Middle frontal gyrus (tissue), 1 donor: ENCODE measurements around the gene GAL3ST2.
A peak's percentile ranks its signal among the peaks of the same experiment; 100 is the strongest.
"Not testable (repeated sequence)": the region's sequence is repeated elsewhere in the genome, so short reads cannot be mapped to it uniquely, and the experiment has no call there.

Source experiments
- DNase-seq: peaks from one replicate; pipeline ENCODE4 v3.0.0-alpha.2; 2015; ENCODE audit warnings: low spot score; ENCODE audit errors: extremely low spot score

Gene GAL3ST2

DNA sequence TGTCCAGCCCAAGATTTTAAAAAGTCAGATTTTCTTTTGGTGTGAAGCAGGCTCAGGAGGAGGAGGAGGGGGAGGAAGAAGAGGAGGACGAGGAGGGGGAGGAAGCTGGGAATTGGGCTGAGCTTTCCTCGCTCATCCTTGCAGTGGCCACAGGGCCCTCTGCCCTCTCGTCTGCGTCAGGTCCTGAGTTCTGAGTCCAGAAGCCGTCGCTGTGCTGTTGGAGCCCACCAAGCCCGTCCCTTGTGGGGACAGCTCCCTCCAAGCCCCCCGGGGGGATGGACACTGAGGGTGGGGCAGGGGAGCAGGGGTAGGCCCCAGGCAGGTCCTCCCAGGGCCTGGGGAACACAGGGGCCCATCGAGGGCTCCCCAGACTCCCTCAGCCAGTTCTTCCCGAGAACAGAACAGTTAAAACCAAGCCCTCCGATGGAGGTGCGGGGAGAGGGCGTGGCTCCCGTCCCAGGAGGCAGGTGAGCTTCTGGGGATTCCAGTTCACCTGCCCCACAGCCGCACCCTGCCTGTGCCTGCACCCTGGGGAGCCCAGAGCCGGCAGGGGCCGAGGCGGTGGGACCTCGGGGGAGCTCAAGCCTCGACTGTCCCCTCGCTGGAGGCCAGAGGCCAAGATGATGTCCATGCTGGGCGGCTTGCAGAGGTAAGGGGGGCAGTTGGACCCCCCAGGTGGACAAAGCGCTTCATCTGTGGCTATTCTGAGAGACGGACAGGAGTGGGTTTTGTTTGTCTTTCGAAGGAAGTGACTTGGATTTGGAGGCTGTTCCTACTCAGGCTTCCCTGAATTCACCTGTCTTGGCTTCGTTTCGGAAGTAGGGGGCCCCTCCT, at the start of gene GAL3ST2:
GAL3ST2 (plus strand) TSS at position 487 of the 834 bp plus-strand sequence; CDS start at position 621, 134 bp downstream.
- no peak for DNase-seq

DNA sequence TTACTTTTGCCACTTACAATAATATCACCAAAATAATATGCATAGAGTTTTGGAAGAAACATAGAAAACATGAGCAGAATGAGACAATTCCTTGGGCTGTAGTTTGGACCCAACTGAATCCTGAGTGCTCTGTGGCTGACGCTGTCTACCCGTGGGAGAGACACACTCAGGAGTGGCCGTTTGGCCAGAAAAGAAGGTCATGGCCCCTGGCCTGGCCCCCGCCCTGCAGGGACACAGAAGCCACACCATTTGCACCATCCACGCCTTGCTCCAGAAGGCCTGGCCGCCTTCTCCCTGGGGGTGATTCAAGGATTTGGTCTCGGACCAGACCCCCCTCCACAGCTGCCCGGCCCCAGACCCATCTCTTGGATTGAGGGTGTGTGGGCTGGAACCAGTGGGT, 48.6 kb upstream of the GAL3ST2 start:
- no peak for DNase-seq

DNA sequence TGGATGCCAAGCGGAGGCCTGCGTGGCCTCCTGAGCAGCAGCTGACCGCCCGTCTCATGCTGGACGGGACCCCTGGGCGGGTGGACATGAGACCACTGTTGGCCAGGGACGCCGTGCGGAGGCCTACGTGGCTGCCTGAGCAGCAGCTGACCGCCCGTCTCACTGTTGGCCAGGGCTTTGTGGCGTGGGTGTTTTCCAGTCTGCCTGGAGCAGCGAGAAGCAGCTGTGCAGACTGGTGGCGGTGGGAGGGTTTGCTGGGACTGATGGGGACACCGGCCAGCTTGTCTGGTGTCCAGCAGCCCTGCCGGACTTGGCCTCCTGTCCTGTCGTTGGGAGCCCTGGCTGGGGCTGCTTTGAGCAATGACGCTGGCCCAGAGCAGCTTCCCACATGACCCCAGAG, 48.0 kb upstream of the GAL3ST2 start:
- DNase-seq: peak; percentile 42

DNA sequence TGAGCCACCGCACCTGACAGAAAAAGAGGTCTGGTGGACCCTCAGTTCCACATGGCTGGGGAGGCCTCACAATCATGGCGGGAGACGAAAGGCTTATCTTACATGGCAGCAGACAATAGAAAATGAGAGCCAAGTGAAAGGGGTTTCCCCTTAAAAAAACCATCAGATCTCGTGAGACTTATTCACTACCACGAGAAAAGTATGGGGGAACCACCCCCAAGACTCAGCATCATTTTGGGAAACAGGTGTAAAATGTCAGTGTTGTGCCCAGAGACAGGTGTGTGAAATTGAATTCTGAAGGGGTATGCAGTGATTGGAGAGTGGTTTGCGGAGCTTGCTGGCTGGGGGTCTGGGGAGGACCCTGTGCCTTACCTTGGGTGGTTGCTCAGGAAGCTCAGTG, 46.8 kb upstream of the GAL3ST2 start:
- no peak for DNase-seq

DNA sequence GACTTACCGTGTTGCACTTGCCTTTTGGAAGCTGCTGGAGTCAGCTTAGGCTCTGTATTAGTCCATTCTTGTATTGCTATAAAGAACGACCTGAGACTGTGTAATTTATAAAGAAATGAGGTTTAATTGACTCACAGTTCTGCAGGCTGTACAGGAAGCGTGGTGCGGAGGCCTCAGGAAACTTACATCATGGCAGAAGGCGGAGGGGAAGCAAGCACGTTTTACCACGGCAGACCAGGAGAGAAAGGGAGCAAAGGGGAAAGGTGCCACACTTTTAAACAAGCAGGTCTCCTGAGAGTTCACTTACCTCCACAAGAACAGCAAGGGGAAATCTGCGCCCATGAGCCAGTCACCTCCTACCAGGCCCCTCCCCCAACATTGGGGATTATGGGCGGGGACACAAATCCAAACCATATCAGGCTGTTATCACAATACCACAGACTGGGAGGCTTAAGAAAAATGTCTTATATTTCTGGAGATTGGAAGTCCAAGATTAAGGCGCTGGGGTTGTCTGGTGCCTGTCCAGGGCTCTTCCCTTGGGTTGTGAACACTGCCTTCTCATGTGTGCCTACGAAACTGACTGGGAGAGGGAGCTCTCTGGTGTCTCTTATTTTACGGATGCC, 45.8 kb upstream of the GAL3ST2 start:
- no peak for DNase-seq

DNA sequence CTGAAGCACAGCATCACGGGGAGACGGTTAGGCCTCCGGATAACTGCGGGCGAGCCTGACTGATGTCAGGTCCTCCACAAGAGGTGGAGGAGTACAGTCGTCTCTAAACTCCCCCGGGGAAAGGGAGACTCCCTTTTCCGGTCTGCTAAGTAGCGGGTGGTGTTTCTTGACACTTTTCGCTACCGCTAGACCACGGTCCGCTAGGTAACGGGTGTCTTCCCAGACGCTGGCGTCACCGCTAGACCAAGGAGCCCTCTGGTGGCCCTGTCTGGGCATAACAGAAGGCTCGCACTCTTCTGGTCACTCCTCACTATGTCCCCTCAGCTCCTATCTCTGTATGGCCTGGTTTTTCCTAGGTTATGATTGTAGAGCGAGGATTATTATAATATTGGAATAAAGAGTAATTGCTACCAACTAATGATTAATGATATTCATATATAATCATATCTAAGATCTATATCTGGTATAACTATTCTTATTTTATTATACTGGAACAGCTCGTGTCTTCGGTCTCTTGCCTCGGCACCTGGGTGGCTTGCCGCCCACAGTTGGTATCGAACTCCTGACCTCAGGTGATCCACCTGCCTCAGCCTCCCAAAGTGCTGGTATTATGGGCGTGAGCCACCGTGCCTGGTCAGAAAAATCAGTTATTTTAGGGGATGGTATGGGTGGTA, 44.0 kb upstream of the GAL3ST2 start:
- DNase-seq: not testable (repeated sequence)

DNA sequence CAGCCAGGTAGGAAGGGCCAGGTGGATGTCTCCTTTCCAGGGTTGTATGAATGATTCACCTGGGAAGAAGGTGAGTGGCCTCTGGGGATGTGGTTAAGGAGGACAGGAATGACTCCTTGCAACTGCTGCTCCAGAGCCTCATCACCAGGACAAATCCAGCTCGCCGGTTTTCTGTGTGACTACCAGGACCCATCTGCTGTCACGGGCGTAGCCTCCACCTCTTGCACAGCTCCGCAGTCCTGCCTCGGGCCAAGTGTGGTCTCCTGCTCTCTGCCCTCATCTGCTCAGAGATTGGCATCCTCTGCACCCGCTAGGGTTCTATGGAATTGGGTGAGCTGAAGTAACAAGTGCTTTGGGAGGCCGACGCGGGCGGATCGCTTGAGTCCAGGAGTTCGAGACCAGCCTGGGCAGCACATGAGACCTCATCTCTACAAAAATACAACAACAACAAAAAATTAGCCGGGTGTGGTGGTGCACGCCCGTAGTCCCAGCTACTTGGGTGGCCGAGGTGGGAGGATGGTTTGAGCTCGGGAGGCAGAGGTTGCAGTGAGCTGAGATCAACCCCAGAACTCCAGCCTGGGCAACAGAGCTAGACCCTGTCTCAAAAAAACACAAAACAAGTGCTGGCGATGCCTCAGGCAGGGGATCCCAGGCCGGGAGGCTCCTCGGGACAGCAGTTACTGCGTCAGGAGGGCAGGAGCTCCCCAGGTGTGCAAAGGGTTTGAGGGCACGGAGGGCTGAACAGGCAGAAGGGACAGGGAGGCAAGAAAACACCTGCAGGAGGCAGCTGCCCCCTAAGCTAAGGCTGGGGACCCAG, 43.0 kb upstream of the GAL3ST2 start:
- DNase-seq: no peak

DNA sequence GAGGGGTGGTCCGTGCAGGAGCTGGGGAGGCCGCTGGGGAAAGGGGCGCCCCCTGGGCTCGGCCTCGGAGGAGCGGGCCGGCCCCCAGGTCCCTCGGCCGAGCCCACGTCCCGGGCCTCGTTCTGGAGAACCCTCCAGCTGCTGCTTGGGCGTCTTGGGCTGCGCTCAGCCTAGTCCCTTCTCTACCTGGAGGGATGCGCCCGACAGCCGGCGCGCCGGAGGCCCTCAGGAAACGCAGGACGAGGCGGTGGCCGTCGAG, 42.5 kb upstream of the GAL3ST2 start:
- DNase-seq: no peak

DNA sequence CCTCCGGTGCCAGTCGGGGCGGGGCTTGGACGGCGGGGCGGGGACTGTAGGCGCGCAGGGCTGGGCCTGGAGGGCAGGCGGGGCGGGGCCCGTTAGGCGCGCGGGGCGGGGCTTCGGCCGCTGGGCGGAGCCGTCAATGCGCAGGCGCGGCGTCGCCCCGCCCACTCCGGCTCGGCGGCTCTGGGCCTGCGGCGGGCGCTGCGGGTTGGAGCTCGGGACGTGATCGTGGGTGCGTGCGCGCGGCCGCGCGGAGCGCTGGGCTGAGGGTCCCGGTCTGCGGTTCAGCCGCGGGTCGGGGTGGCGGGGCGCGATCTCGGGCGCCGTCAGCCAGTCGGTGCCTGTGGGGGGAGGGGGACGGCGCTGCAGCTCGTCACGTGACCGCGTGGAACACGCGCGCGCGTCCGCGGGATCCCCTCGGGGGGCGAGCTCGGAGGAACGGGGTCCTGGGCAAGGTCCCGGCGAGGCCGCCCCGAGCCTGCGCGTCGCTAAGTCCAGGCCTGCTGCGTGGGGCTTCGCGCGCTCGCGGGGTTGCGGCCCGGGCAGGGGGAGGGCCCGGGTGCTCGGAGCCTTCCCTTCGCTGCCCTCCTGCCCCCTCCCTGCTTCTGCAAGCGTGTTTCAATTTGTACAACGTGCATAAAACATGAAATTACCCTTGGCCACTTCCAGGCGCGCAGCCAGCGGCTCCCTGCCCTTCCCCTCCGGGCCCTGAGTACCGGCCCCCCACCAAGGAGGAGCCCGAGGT, 42.0 kb upstream of the GAL3ST2 start, which contains the start of gene D2HGDH:
D2HGDH (plus strand) TSS at position 164 of the 742 bp plus-strand sequence. CDS start 595 bp downstream, outside the sequence.
- DNase-seq: peak; percentile 82

DNA sequence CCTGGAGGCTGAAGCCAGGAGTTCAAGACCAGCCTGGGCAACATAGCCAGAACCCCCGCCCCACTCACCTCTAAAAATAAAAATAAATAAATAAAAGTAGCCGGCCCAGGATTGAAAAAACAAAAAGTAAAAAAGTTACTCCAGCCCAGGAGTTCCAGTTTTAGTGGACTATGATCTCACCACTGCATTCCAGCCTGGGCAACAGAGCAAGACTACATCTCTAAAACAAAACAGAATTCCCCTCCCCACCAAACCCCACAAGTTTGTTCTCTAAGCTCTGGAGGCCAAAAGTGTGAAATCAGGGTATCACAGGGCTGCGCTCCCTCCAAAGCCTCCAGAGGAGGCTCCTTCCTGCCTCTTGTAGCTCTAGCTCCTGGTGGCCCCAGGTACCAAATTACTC, 40.5 kb upstream of the GAL3ST2 start:
- DNase-seq: no peak

DNA sequence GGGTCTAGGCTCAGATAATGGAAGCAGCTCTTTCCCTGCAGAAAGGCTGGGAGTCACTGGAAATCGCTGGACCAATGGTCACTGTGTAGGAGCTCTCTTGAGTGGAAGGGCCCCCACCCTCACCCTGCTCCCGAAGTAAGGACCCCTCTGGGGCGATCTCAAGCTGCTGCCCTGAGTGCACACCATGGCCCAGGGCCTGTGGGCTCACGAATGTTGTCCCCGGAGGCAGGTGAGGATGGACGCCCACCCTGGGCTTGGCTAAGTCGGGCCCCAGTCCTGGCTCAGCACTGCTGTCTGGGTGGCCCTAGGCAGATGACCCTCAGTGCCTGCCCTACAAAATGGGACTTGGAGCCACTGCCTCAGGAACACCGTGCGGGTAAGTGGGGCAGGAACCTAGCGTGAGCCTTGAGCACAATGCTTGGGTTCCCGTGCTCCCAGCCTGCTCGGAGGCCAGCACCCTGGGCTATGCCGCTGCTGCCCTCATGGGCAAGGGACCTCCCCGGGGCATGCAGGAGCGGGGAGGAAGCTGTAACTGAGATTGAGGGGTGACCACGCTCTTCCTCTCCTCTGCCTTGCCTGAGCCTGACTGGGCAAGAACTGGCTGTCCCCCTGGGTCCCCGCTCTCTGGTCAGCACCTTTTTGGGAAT, 38.5 kb upstream of the GAL3ST2 start:
- DNase-seq: no peak

DNA sequence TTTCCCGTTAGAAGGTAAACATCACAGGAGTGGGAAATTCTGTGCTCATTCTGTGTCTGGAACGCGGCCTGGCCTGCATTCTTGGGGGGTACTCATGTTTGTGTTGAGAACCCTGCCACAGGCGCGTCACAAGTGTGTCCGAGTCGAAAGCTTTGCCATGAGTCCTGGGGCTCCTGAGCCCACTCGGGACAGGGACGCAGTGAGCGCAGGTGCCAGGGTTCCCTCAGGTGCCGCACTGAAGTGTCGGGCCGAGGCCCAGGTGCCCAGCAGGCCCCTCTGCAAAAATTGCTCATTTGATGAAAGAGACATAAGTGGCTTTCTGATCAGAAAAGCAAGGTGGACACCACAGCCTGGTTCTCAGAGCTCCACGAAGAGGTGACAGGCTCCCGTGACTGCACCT, 37.4 kb upstream of the GAL3ST2 start:
- DNase-seq: no peak

DNA sequence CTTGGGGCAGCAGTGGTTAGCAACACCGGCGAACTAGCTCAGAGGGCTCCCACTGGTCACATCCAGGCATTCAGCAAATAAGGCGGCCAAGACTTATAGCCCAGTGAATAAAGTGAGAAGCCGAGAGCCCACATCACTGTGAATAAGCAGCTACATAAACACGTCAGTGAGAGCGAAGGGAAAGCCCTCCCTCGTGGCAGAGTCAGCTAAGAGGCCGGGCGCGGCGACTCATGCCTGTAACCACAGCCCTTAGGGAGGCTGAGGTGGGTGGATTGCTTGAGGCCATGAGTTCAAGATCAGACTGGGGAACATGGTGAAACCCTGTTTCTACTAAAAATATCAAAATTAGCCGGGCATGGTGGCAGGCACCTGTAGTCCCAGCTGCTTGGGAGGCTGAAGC, 37.0 kb upstream of the GAL3ST2 start:
- DNase-seq: no peak

DNA sequence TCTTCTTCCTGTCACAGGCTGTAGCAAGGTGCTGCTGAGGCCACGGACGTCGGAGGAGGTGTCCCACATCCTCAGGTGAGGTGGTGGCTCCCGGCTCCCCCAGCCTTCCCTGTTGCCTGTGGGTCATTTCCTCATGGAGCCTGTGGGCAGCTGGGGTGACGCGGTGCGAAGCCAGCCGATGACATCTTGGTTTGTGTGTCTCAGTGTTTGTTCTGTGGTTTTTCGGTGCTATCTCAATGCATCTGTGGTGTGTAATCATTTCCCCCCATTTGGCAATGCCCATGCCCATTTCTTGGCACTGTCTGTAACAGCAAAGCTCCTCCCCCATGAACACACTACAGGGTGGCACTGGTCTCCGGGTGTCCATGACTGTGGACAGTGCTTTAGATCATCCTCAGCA, 35.6 kb upstream of the GAL3ST2 start:
- DNase-seq: no peak

DNA sequence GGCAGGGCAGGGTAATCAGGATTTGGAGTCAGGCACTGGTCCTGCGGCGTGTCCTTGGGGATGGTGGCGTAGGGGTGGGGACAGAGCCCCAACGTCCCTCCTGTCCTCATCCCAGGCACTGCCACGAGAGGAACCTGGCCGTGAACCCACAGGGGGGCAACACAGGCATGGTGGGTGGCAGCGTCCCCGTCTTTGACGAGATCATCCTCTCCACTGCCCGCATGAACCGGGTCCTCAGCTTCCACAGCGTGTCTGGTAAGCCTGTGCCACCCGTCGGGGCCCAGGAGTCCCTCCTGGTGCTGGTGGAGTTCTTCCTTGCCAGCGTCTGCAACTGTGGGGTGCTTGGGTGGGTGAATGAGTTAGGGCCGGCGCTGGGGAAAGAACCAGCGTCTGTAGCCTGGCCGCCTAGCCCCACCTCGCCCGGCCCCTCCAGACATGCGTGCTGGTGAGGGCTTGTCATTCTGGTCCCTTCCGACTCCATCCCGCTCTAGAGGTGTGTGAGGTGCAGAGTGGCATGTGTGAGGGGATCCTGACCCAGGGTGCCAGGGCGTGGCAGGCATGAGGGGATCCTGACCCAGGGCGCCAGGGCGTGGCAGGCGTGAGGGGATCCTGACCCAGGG, 34.2 kb upstream of the GAL3ST2 start:
- no peak for DNase-seq

DNA sequence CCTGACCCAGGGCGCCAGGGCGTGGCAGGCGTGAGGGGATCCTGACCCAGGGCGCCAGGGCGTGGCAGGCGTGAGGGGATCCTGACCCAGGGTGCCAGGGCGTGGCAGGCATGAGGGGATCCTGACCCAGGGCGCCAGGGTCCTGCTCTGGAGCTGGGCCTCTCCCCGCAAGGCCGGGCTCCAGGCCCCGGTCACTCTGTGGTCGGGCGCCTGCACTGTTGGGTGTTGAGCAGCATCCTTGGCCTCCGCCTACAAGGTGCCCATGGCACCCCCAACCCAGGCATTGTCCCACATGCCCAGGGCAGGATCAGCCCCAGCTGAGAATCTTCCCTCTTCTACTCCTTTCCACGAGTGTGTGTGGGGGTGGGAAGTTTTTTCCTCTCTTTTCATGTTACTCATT, 33.6 kb upstream of the GAL3ST2 start:
- DNase-seq: not testable (repeated sequence)

DNA sequence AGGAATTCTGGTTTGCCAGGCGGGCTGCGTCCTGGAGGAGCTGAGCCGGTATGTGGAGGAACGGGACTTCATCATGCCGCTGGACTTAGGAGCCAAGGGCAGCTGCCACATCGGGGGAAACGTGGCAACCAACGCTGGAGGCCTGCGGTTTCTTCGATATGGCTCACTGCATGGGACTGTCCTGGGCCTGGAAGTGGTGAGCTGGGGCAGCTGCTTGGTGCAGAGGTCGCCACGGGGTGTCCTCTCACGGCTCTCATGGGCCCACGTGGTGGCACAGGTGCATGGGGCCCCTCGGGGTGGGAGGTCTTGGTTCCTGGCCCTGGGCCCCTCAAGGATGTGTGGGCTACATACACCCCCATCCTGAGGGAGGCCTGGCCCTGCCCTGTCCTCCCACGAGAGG, 33.0 kb upstream of the GAL3ST2 start:
- no peak for DNase-seq

DNA sequence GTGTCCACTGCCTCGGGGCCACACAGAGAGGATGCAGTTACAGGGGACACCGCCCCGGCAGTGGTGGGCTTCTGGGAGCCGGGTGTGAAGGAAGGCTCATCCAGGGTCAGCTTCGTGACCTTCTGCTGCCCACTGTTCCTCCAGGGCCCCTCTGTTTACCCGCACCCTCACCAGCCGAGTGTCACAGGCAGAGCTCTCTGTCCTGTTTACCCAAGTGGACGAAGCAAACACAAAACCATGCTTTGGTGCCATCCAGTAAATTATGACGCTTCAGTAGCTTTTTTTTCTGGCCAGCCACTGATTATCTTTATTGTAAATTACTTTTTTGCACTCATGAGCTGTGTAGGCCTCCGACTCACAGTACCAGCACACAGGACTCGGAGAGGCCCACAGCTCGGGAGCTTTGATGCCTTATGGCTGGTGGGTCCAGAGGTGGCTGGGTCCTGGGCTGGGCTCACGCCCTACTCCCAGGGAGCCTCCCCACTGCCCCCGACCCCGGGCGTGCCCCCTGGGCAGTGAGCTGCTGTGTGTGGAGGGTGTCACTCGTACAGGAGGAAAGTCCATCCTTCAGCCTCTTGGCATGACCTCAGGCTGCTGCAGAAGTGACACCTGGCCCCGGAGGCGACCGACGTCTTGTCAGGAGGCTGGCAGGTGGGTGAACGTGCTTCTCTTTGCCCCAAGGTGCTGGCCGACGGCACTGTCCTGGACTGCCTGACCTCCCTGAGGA, 32.4 kb upstream of the GAL3ST2 start:
- DNase-seq: no peak

DNA sequence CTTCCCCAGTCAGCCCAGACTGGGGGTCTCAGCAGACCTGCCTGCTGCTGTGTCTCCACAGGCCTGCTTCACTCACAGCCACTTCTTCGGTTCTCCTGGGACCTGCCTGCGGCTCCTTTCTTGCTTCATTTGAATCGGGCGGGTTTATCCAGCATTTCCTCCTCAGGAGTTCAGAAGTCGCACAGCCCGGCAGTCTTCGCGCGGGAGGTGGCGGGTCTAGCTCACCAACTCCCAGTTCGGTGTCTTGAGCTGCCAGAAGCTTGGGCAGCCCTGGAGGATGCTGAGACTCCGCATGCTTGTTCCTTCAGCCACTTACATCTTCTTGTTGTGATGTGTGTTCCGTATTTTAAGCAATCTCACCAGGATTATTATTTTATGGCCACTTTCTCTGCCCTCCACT, 31.3 kb upstream of the GAL3ST2 start:
- no peak for DNase-seq
